GM19240 (cell line): ENCODE results near the gene IFNAR2.
A peak's percentile ranks its signal among the peaks of the same experiment; 100 is the strongest.
"Not testable (repeated sequence)": the region's sequence is repeated elsewhere in the genome, so short reads cannot be mapped to it uniquely, and the experiment has no call there.

Experiments used
- DNase-seq: peaks from one replicate; pipeline ENCODE4 v3.0.0; 2011; ENCODE audit warnings: low spot score; ENCODE audit not compliant: insufficient read length

Gene IFNAR2

GRCh38 chr21:33214056-33214455, 15.7 kb upstream of the IFNAR2 start:
- no peak for DNase-seq

GRCh38 chr21:33217138-33217520, 12.6 kb upstream of the IFNAR2 start:
- no peak for DNase-seq

GRCh38 chr21:33219300-33219699, 10.4 kb upstream of the IFNAR2 start:
- DNase-seq: no peak

- DNase-seq: no peak
Observed at GRCh38 chr21:33219954-33220353, 9.8 kb upstream of the IFNAR2 start.

GRCh38 chr21:33225376-33225775, 4.4 kb upstream of the IFNAR2 start:
- not testable (repeated sequence) for DNase-seq

DNA sequence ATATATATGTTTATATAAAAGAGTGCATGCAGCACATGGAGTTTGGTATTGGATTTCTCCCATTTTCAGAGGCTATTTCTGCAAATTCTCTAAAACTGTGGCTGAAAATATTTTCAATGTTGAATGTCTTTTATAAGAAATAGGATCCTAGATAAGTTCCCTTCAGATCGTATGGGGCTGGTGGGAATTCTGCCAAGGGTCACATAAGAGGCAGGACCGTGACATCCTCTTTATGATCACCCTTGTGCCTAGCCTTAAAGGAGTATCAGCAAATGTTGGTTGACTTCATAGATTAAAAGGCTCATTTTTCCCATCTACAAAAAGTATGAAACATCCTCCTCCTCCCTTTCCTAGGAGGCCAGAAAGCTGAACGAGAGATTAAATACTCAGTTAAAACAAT, 1.3 kb upstream of the IFNAR2 start:
- DNase-seq: no peak

- DNase-seq: no peak
Observed at GRCh38 chr21:33229099-33229783, 497 bp upstream of the IFNAR2 start.

DNA sequence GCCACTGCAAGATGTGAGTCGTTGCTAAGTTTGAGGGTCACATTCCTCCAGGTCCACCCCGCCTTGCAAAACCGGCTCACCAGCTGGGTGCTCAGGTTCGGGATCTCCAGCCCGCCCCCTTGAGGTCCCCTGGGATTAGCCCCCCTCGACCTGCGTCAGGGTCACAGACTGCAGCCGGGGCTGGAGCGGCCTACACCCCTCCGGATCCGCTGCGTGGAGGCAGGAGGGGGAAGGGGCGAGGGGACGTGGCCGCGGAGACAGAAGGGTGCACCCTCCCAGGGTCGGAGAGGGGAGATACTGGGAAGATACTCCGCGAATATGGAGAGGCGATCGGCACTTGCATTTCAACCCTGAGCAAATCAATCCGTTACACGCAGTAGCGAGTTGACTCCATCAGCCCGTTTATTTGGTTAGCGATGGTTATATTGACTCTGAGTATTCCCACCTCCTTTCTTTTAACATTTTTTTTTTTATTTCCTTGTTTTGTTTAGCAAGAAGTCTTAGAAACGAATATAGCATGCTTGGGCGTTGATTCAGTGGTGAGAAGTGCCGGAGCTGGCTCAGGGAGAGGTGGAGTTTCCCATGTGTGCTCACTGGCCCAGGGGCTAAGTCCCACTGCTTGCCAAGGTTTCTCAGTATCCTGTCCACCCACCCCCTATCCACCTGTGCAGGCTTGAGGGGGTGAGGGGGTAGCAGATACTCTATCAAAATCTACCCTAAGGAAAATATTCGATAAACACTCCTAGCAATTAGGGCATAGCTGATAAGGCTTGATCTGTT, 997 bp downstream of the IFNAR2 start:
- peak; percentile 33 for DNase-seq

DNA sequence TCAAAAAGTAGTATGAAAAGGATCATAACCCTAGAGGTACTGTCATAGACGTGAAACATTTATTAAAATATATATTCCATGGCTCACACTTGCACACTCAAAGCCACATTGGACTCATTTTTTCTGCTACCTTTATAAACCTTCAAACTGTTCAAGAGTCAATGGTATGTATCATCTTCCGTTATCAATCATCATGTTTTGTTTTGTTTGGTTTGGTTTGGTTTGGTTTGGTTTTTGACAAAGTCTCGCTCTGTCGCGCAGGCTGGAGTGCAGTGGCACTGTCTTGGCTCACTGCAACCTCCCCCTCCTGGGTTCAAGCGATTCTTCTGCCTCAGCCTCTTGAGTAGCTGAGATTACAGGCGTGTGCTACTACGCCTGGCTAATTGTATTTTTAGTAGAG, 1.8 kb downstream of the IFNAR2 start:
- DNase-seq: no peak

GRCh38 chr21:33232291-33233034, 2.7 kb downstream of the IFNAR2 start:
- DNase-seq: no peak

- DNase-seq: no peak
Observed at GRCh38 chr21:33234635-33235520, 5.1 kb downstream of the IFNAR2 start.

- no peak for DNase-seq
Observed at GRCh38 chr21:33236013-33236686, 6.4 kb downstream of the IFNAR2 start.

DNA sequence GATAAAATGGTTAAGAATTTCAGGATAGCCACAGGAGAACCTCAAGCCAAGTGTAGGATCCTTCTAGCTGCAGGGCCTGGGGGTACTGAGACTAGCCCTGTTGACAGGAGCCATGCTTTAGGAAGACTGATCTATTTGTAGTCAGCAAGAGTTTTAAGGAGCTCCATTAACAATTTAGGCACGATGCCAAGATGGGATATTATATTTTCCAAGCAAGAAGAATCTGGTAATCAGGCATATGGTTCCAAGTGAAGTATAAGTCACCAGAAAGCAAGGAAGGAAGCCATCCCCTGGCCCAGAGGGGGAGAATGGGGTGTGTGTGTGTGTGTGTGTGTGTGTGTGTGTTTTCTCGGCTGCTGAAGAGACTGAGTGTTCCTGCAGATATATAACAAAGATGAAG, 7.0 kb downstream of the IFNAR2 start:
- DNase-seq: no peak

DNA sequence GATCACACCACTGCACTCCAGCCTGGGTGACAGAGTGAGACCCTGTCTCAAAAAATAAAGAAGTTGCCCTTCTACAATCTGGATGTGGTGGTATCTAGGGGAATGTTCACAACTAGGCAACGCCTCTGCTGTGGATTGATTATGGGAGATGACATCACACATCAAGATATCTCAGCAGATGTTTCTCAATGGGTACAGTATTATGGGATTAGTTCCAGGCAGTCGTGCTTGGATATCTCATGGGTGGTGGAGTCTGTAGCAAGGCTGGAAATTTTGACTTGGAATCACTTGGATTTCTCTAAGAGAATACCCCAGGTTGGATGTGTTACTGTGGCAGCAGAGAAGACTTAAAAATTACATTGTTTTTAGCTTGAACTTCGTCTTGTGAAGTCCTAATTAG, 7.7 kb downstream of the IFNAR2 start:
- no peak for DNase-seq

DNA sequence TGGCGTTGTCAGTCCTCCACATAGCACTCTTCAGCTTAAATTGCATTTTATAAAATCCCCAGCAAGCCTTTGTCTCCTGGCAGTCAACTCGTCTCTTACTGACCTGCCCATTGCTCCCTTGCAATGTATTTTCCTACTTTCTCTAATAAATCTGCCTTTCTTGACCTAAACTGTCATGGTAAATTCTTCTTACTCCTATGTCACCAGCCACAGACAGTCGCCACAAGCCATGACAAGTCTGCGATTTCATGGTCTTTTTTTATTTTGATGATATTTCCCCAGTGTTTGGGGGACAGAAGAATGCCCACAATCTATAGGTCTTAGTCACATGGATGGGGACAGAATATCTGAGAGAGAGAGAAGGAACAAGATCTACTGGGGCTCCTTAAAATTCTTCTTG, 8.4 kb downstream of the IFNAR2 start:
- no peak for DNase-seq

DNA sequence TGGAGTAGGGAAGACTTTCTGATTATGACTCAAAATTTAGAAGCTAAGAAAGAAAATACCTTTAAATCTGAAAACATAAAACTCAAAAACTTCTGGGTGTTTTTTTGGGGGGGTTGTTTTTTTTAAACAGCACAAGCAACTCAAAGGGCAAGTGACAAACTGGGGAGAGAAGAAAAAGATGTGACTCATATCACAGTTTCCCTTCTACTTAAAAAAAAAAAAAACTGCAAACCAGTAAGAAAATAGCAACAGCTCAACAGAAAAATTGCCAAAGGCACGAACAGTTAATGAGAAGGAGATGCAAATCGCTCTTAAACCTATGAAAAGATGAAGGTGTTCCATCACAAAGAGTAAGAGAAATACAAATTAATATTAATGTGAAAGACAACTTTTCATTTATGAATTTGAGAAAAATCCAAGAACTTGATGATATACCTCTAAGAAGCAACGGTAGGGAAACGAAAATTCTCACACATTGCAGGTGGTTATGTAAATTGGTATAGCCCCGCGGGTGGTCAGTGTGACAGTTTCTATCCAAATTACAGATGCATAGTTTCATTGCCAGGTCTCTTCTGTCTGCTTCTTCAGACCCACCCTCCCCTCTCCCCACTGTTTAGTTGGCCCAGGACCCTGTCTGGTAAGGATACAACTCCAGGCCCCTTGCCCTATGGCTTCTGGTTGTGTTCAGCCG, 9.0 kb downstream of the IFNAR2 start:
- peak; percentile 38 for DNase-seq

GRCh38 chr21:33239559-33240127, 9.9 kb downstream of the IFNAR2 start:
- not testable (repeated sequence) for DNase-seq

DNA sequence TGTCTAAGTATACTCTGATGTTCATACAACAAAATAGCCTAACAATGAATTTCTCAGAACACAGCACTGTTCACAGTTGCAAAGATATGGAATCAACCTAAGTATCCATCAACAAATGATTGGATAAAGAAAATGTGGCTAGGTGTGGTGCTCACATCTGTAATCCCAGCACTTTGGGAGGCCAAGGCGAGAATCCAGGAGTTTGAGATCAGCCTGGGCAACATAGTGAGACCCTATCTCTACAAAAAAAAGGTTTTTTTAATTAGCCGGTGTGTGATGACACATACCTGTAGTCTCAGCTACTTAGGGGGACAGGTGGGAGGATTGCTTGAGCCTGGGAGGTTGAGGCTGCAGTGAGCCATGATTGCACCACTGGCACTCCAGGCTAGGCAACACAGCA, 10.7 kb downstream of the IFNAR2 start:
- DNase-seq: no peak

DNA sequence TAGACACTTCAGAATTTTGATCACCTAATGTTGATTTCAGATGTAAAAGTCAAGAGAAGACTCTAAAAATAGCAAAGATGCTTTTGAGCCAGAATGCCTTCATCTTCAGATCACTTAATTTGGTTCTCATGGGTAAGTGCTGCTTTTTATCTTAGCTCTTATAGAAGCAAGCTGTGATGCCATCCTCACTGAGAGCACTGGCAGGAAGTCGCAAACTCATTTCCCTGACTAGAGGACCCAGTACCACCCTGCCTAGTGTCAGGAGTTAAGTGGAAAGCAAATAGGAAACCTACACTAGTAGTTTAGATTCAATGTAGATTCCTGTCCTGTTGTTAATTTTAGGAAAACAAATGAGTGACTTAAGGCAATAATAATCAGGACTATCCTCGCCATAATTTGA, 12.1 kb downstream of the IFNAR2 start:
- DNase-seq: no peak

DNA sequence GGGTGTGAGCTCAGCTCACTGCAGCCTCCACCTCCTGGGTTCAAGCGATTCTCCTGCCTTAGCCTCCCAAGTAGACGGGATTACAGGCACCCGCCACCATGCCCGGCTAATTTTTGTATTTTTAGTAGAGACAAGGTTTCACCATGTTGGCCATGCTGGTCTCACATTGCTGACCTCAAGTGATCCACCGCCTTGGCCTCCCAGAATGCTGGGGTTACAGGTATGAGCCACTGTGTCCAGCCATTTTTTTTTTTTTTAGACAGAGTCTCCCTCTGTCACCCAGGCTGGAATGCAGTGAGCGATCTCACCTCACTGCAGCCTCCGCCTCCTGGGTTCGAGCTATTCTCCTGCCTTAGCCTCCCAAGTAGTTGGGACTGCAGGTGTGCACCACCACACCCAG, 13.1 kb downstream of the IFNAR2 start:
- not testable (repeated sequence) for DNase-seq
